Measurements from ENCODE around the gene RNF182.
"Not testable (repeated sequence)": the region's sequence is repeated elsewhere in the genome, so short reads cannot be mapped to it uniquely, and the experiment has no call there.

DNA sequence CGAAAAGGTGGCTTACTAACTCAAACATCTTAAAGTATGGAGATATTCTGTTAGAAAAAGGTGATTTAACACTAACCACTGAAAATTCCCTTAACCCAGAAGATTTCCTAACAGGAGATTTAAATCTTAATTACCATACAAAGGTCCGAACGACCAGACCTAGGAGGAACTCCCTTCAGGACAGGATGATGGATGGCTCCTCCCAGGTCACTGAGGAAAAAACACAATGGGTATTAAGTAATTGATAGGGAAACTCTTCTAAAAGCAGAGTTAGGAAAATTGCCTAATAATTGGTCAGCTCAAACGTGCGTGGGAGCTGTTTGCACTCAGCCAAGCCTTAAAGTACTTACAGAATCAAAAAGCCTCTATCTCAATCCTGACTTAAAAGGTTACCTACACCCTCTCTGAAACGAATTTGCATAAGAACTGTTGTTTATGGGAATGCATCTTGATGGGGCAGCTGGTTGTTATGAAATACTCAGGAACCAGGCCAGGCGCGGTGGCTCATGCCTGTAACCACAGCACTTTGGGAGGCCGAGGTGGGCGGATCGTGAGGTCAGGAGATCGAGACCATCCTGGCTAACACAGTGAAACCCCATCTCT lies 44.6 kb upstream of the RNF182 start:
- not testable (repeated sequence) for TF ChIP-seq TAF1 (IDR thresholded peaks at IDR 0.05; ENCODE audit: borderline replicate concordance, low read depth, low read length); POLR2AphosphoS5 (IDR thresholded peaks at IDR 0.05; ENCODE audit: low read depth, low read length)

Data from GM12892 (cell line).